Endothelial cell of umbilical vein (primary cell): Measurements from ENCODE around the gene ASAP2. TPM values are rescaled to one million over a fixed set of nuclear protein-coding genes. Genes with fewer than 3 reads are reported as not detected.

Experiments used
- BruUV-seq: library from RNA; stranded (reverse); fragments of 400-500 nt; replicated peaks from 2 replicates; lab custom pipeline; 2021; lab: Mats Ljungman, UMichigan
- CTCF ChIA-PET: fragments of 300-600, 350-600 bp; sonication (Branson Sonifier 250); formaldehyde crosslinking; loops from one replicate; lab custom pipeline; 2021; ENCODE audit warnings: antibody characterized with exemption, inconsistent platforms; lab: Charles Lee
- POLR2A ChIA-PET: fragments of 300-600, 350-600 bp; sonication (Branson Sonifier 250); formaldehyde crosslinking; loops from one replicate; lab custom pipeline; 2021; ENCODE audit warnings: antibody characterized with exemption, inconsistent platforms; lab: Charles Lee
- DNase-seq: peaks from one replicate; pipeline ENCODE4 v3.0.0-alpha.2; 2011; ENCODE audit warnings: low read depth, low spot score
- FAIRE-seq: peaks from 2 replicates; lab custom pipeline; 2011; peaks lifted over from hg19 to GRCh38; lab: Jason Lieb, UNC
- H2AFZ ChIP-seq: 2 replicates; pipeline ENCODE4 v1.6.0; 2012; ENCODE audit warnings: low read depth, low read length, control low read depth, inconsistent platforms
- H3K27ac ChIP-seq: 2 replicates; pipeline ENCODE4 v1.5.1; 2011; ENCODE audit warnings: low read depth, mild to moderate bottlenecking, control low read depth, low read length, moderate library complexity; ENCODE audit not compliant: insufficient read depth
- H3K27me3 ChIP-seq, 2 experiments: 2 replicates each; pipeline versions ENCODE4 v1.6.0 to v1.6.1; 2011; ENCODE audit warnings: low read length in 2 of 2, mixed read lengths in 1 of 2; ENCODE audit not compliant: control insufficient read depth in 2 of 2, insufficient read depth in 2 of 2
- H3K36me3 ChIP-seq, 2 experiments: 2 replicates in 1 of 2; 3 replicates in 1 of 2; pipeline ENCODE4 v1.5.1; 2011; ENCODE audit warnings: low read length in 2 of 2, mild to moderate bottlenecking in 1 of 2, moderate library complexity in 1 of 2; ENCODE audit not compliant: control insufficient read depth in 2 of 2, insufficient read depth in 2 of 2; ENCODE audit errors: extremely low read depth in 1 of 2
- H3K4me1 ChIP-seq: 3 replicates; pipeline ENCODE4 v1.5.1; 2011; ENCODE audit warnings: mild to moderate bottlenecking, low read length; ENCODE audit not compliant: control insufficient read depth, insufficient read depth; ENCODE audit errors: extremely low read depth
- H3K4me2 ChIP-seq: 2 replicates; pipeline ENCODE4 v1.6.1; 2011; ENCODE audit warnings: low read length, control low read depth, mixed read lengths; ENCODE audit not compliant: insufficient read depth
- H3K4me3 ChIP-seq, 3 experiments: fragments of 200-600 bp in 1 of 3; sonication (generic), shearing (Covaris generic) in 1 of 3; replicated peaks in 1 of 3; 2 replicates each; pipeline ENCODE4 v1.5.1; 2011 to 2016; ENCODE audit warnings: control low read depth in 3 of 3, low read length in 3 of 3, mild to moderate bottlenecking in 2 of 3, inconsistent platforms in 1 of 3, low read depth in 1 of 3, moderate library complexity in 1 of 3; ENCODE audit not compliant: insufficient read depth in 1 of 3
- H3K79me2 ChIP-seq: 2 replicates; pipeline ENCODE4 v1.6.0; 2012; ENCODE audit warnings: low read length, inconsistent platforms; ENCODE audit not compliant: control insufficient read depth, insufficient read depth
- H3K9ac ChIP-seq: replicated peaks from 2 replicates; pipeline ENCODE3; 2011; ENCODE audit warnings: low read length, control low read depth; ENCODE audit not compliant: insufficient read depth; ENCODE audit errors: extremely low read depth
- H3K9me1 ChIP-seq: replicated peaks from 3 replicates; pipeline ENCODE4 v1.6.0; 2011; ENCODE audit warnings: mild to moderate bottlenecking, low read length; ENCODE audit not compliant: control insufficient read depth, insufficient read depth; ENCODE audit errors: extremely low read depth
- H3K9me3 ChIP-seq: replicated peaks from 2 replicates; pipeline ENCODE4 v1.5.1; 2012; ENCODE audit warnings: low read length, inconsistent platforms; ENCODE audit not compliant: control insufficient read depth, insufficient read depth
- H4K20me1 ChIP-seq: replicated peaks from 2 replicates; pipeline ENCODE3; 2011; ENCODE audit warnings: mild to moderate bottlenecking, low read length; ENCODE audit not compliant: control insufficient read depth, insufficient read depth; ENCODE audit errors: extremely low read depth
- CTCF ChIP-seq, 2 donors: IDR thresholded peaks; 1 replicate in 1 of 2; 2 replicates in 1 of 2; pipeline ENCODE4 v1.5.1; 2011; ENCODE audit warnings: low read length in 2 of 2, mild to moderate bottlenecking in 2 of 2, moderate library complexity in 2 of 2, control low read depth in 1 of 2, inconsistent platforms in 1 of 2, low read depth in 1 of 2; ENCODE audit not compliant: insufficient read depth in 1 of 2; ENCODE audit errors: extremely low read depth in 1 of 2
- FOS ChIP-seq: IDR thresholded peaks from 2 replicates; pipeline ENCODE4 v1.6.1; 2011; ENCODE audit warnings: mild to moderate bottlenecking, low read length, moderate library complexity, borderline replicate concordance; ENCODE audit not compliant: insufficient read depth
- GATA2 ChIP-seq: IDR thresholded peaks from 2 replicates; pipeline ENCODE4 v1.7.0; 2011; ENCODE audit warnings: low read depth, mild to moderate bottlenecking, moderate library complexity, mixed read lengths, low read length; ENCODE audit not compliant: insufficient read length, insufficient read depth
- JUN ChIP-seq: IDR thresholded peaks from 2 replicates; pipeline ENCODE4 v1.6.1; 2011; ENCODE audit warnings: borderline replicate concordance, low read depth; ENCODE audit not compliant: insufficient read length, insufficient read depth
- MAX ChIP-seq: IDR thresholded peaks from 2 replicates; pipeline ENCODE4 v1.6.1; 2011; ENCODE audit not compliant: insufficient read depth, insufficient read length
- MYC ChIP-seq: IDR thresholded peaks from one replicate; pipeline ENCODE4 v1.6.1; 2011; ENCODE audit warnings: mild to moderate bottlenecking, low read depth, low read length
- POLR2AphosphoS5 ChIP-seq: IDR thresholded peaks from 2 replicates; pipeline ENCODE4 v1.6.1; 2012; ENCODE audit warnings: low read depth, mild to moderate bottlenecking, control low read depth, low read length, moderate library complexity; ENCODE audit not compliant: insufficient read depth
- dilution Hi-C: fragments of 300-500 bp; cut with MboI; formaldehyde crosslinking; loops from one replicate; pipeline ENCODE4 v1.15.0; 2019; ENCODE audit warnings: low sequenced_read_pairs; ENCODE audit not compliant: extremely low pct_ligation_motif_present
- intact Hi-C: fragments of 100-400 bp; cut with micrococcal nuclease; formaldehyde crosslinking; loops from one replicate; pipeline ENCODE4 v1.10.0; 2022
- polyA plus RNA-seq, 4 experiments: library from polyadenylated mRNA; depleted of rRNA in 3 of 4; stranded (reverse) in 3 of 4; unstranded in 1 of 4; fragments of >200 nt; gene quantifications; 2 replicates each; pipeline versions ENCODE4 v1.2.1 to v1.2.3, GENCODE V29; 2011 to 2012; ENCODE audit warnings: missing spikeins in 1 of 4
- total RNA-seq: library from RNA; stranded (reverse); gene quantifications from 2 replicates; pipeline ENCODE4 v1.2.3, GENCODE V29; 2021

Gene ASAP2
- total and polyA plus RNA-seq, 2 donors (not counting 3 experiments of a cell fraction or from before 2014, with no cell fraction given), result 31.1 to 79.2 TPM

GRCh38 chr2:9331704-9332103, 125.1 kb downstream of the ASAP2 start:
- BruUV-seq, result no TSS peak
- TF ChIP-seq FOS (no peak), JUN (no peak), MAX (no peak), CTCF (IDR thresholded peaks at IDR 0.05; ENCODE audit: extremely low read depth in 1 of 2, insufficient read depth in 1 of 2, low read depth in 1 of 2, low read length in 2 of 2) (no peak), GATA2 (no peak), MYC (no peak), POLR2AphosphoS5 (no peak)
- Histone ChIP-seq H3K27ac (no peak overlapping the region), H3K4me1 (peaks cover 25% of the 10 kb centered on the region), H3K27me3 (no peaks in the 10 kb centered on the region), H2AFZ (no peak overlapping the region), H3K9me3 (no peaks in the 10 kb centered on the region), H3K36me3 (peaks cover 17% of the 10 kb centered on the region in 2 experiments), H3K9ac (no peak overlapping the region), H4K20me1 (no peaks in the 10 kb centered on the region), H3K9me1 (no peaks in the 10 kb centered on the region), H3K4me2 (no peak overlapping the region), H3K4me3 (no peak overlapping the region), H3K79me2 (peaks cover 4% of the 10 kb centered on the region)
- intact Hi-C loops (loop anchor here (2.0 kb wide), 1 partner anchor 45 kb away; no protein-coding TSS in a partner anchor), dilution Hi-C loops (no loop called here)
- FAIRE-seq, result no peak
- CTCF ChIA-PET, result interaction anchor here (1.0 to 1.4 kb wide), 2 partner anchors 122 to 126 kb away, joined by 3 to 4 read pairs; no protein-coding TSS in a partner anchor
- POLR2A ChIA-PET, result no interaction called here
- no peak for DNase-seq
